HCT116 (cell line): ENCODE data around the gene PLCD3. TPM values are rescaled to one million over a fixed set of nuclear protein-coding genes. Genes with fewer than 3 reads are reported as not detected.

Experiments used
- ATAC-seq: fragments of 200-7000 bp; cut with Tn5 transposase; 2 replicates; pipeline ENCODE4 v1.9.1; 2020; ENCODE audit warnings: mild to moderate bottlenecking, moderate library complexity
- BruUV-seq: library from RNA; stranded (reverse); fragments of 400-500 nt; replicated peaks from 2 replicates; lab custom pipeline; 2021; lab: Mats Ljungman, UMichigan
- CTCF ChIA-PET: fragments of 300-600 bp; sonication (Branson Sonifier 250); formaldehyde crosslinking; loops from one replicate; lab custom pipeline; 2021; ENCODE audit warnings: antibody characterized with exemption; lab: Charles Lee
- POLR2A ChIA-PET: fragments of 300-600, 350-600 bp; sonication (Branson Sonifier 250); formaldehyde crosslinking; loops from one replicate; lab custom pipeline; 2021; ENCODE audit warnings: antibody characterized with exemption; lab: Charles Lee
- RAD21 ChIA-PET, 2 experiments: fragments of 300-600 bp; sonication (Branson Sonifier 250); formaldehyde crosslinking; loops; one replicate each; lab custom pipeline; 2023; ENCODE audit warnings: low total read pairs in 2 of 2; ENCODE audit not compliant: uncharacterized antibody in 2 of 2, unreplicated experiment in 2 of 2, low non-redundant PET in 1 of 2; lab: Charles Lee
- DNase-seq: peaks from one replicate; pipeline ENCODE4 v3.0.0-alpha.2; 2010; ENCODE audit warnings: low read depth, low spot score
- H2AFZ ChIP-seq: fragments of 200-600 bp; shearing (Covaris generic), sonication (generic); 2 replicates; pipeline ENCODE4 v1.6.1; 2017; ENCODE audit warnings: low read depth, mixed run types, mixed read lengths, antibody characterized with exemption, low read length; ENCODE audit not compliant: poor library complexity, severe bottlenecking
- H3K27ac ChIP-seq: 2 replicates; pipeline ENCODE4 v1.5.1; 2012; ENCODE audit warnings: low read depth, low read length
- H3K27me3 ChIP-seq: fragments of 200-600 bp; sonication (generic); 2 replicates; pipeline ENCODE4 v1.6.1; 2016; ENCODE audit warnings: mixed run types, low read length, mixed read lengths; ENCODE audit not compliant: insufficient read depth
- H3K36me3 ChIP-seq, 2 experiments: fragments of 200-500 bp in 1 of 2; fragments of 200-600 bp in 1 of 2; sonication (Bioruptor generic) in 1 of 2; sonication (generic) in 1 of 2; 2 replicates each; pipeline versions ENCODE4 v1.5.1 to v1.6.1; 2014 to 2016; ENCODE audit warnings: low read length in 2 of 2, inconsistent platforms in 1 of 2, mixed read lengths in 1 of 2, mixed run types in 1 of 2; ENCODE audit not compliant: insufficient read depth in 2 of 2, control insufficient read depth in 1 of 2
- H3K4me1 ChIP-seq, 2 experiments: fragments of 200-600 bp in 1 of 2; sonication (generic) in 1 of 2; 2 replicates each; pipeline versions ENCODE4 v1.5.1 to v1.6.1; 2012 to 2017; ENCODE audit warnings: low read length in 2 of 2, inconsistent platforms in 1 of 2, mild to moderate bottlenecking in 1 of 2, mixed read lengths in 1 of 2, mixed run types in 1 of 2, moderate library complexity in 1 of 2; ENCODE audit not compliant: insufficient read depth in 2 of 2, control insufficient read depth in 1 of 2
- H3K4me2 ChIP-seq: fragments of 200-600 bp; sonication (generic); 2 replicates; pipeline ENCODE4 v1.6.1; 2017; ENCODE audit warnings: mixed run types, low read length, mixed read lengths
- H3K4me3 ChIP-seq, 2 experiments: fragments of 200-600 bp in 1 of 2; sonication (generic) in 1 of 2; replicated peaks in 1 of 2; 2 replicates each; pipeline ENCODE4 v1.5.1; 2011 to 2016; ENCODE audit warnings: low read length in 2 of 2, control low read depth in 1 of 2, low read depth in 1 of 2, mild to moderate bottlenecking in 1 of 2, mixed read lengths in 1 of 2, mixed run types in 1 of 2
- H3K79me2 ChIP-seq: fragments of 200-600 bp; sonication (generic); 2 replicates; pipeline ENCODE4 v1.6.1; 2017; ENCODE audit warnings: mild to moderate bottlenecking, mixed run types, low read length, moderate library complexity, mixed read lengths; ENCODE audit not compliant: insufficient read depth
- H3K9ac ChIP-seq: fragments of 200-600 bp; sonication (generic); 2 replicates; pipeline ENCODE4 v1.6.1; 2016; ENCODE audit warnings: low read length, mixed read lengths
- H3K9me2 ChIP-seq: fragments of 200-600 bp; sonication (generic), shearing (Covaris generic); 2 replicates; pipeline ENCODE4 v1.6.1; 2017; ENCODE audit warnings: mixed run types, mild to moderate bottlenecking, moderate library complexity; ENCODE audit not compliant: insufficient read depth
- H3K9me3 ChIP-seq, 2 experiments: fragments of 200-500 bp in 1 of 2; fragments of 200-600 bp in 1 of 2; sonication (Bioruptor generic) in 1 of 2; sonication (generic) in 1 of 2; 2 replicates each; pipeline ENCODE4 v1.6.1; 2014 to 2017; ENCODE audit warnings: low read length in 2 of 2, mixed read lengths in 2 of 2, inconsistent platforms in 1 of 2, low read depth in 1 of 2, mild to moderate bottlenecking in 1 of 2, mixed run types in 1 of 2, moderate library complexity in 1 of 2; ENCODE audit not compliant: control insufficient read depth in 1 of 2, insufficient read depth in 1 of 2
- H4K20me1 ChIP-seq: fragments of 200-600 bp; sonication (generic), shearing (Covaris generic); 2 replicates; pipeline ENCODE4 v1.6.1; 2017; ENCODE audit warnings: mixed run types, mild to moderate bottlenecking, moderate library complexity; ENCODE audit not compliant: insufficient read depth
- CBX3 ChIP-seq: IDR thresholded peaks from 2 replicates; pipeline ENCODE4 v1.6.1; 2012; ENCODE audit warnings: low read depth
- EGR1 ChIP-seq: IDR thresholded peaks from 2 replicates; pipeline ENCODE4 v1.6.1; 2012; ENCODE audit warnings: low read depth
- ELF1 ChIP-seq: IDR thresholded peaks from 2 replicates; pipeline ENCODE4 v1.6.1; 2012; ENCODE audit warnings: low read depth, borderline replicate concordance
- MAX ChIP-seq: IDR thresholded peaks from 2 replicates; pipeline ENCODE4 v1.6.1; 2012
- POLR2AphosphoS5 ChIP-seq: IDR thresholded peaks from 2 replicates; pipeline ENCODE4 v1.6.1; 2011; ENCODE audit warnings: mild to moderate bottlenecking, low read depth, low read length, moderate library complexity
- RAD21 ChIP-seq: IDR thresholded peaks from 2 replicates; pipeline ENCODE4 v1.6.1; 2012; ENCODE audit warnings: low read depth, mild to moderate bottlenecking
- SIN3A ChIP-seq: IDR thresholded peaks from 2 replicates; pipeline ENCODE4 v1.6.1; 2012; ENCODE audit warnings: low read depth
- TCF7L2 ChIP-seq: IDR thresholded peaks from 2 replicates; pipeline ENCODE4 v1.7.0; 2011; ENCODE audit warnings: borderline replicate concordance, inconsistent platforms; ENCODE audit not compliant: insufficient read depth, insufficient read length; ENCODE audit errors: extremely low read depth
- YY1 ChIP-seq: IDR thresholded peaks from 2 replicates; pipeline ENCODE4 v1.6.1; 2011; ENCODE audit warnings: low read length, low read depth, moderate library complexity, mild to moderate bottlenecking; ENCODE audit not compliant: insufficient replicate concordance; ENCODE audit errors: extremely low read depth
- ZBTB33 ChIP-seq: IDR thresholded peaks from 2 replicates; pipeline ENCODE4 v1.6.1; 2011; ENCODE audit warnings: mild to moderate bottlenecking, low read length, moderate library complexity; ENCODE audit not compliant: insufficient replicate concordance; ENCODE audit errors: extremely low read depth
- ZFX ChIP-seq: fragments of 450-650 bp; IDR thresholded peaks from 2 replicates; pipeline ENCODE4 v1.6.1; 2017
- ZNF274 ChIP-seq: fragments of 200-500 bp; sonication (Bioruptor generic); IDR thresholded peaks from 2 replicates; pipeline ENCODE4 v1.6.1; 2014; ENCODE audit warnings: mild to moderate bottlenecking, low read depth, low read length, inconsistent platforms
- intact Hi-C: fragments of 100-400 bp; cut with micrococcal nuclease; formaldehyde crosslinking; loops from 2 replicates; pipeline ENCODE4 v1.10.0; 2022
- total RNA-seq: library from RNA; stranded (reverse); gene quantifications from one replicate; pipeline ENCODE4 v1.2.1, GENCODE V29; 2021; ENCODE audit not compliant: unreplicated experiment
- TF ChIP-seq, protein P1 (sequence below), 3 experiments: fragments of 200-600 bp in 1 of 3; sonication (generic) in 1 of 3; IDR thresholded peaks in 2 of 3; conservative IDR thresholded peaks in 1 of 3; 2 replicates each; pipeline ENCODE4 v1.5.1; 2012 to 2017; ENCODE audit warnings: low read depth in 2 of 3, low read length in 2 of 3, antibody characterized with exemption in 1 of 3, borderline replicate concordance in 1 of 3, control low read depth in 1 of 3, mild to moderate bottlenecking in 1 of 3, mixed read lengths in 1 of 3, mixed run types in 1 of 3, moderate library complexity in 1 of 3; ENCODE audit not compliant: insufficient read depth in 1 of 3
- TF ChIP-seq, protein P2 (sequence below): IDR thresholded peaks from 2 replicates; pipeline ENCODE4 v1.6.1; 2012; ENCODE audit warnings: low read depth

PLCD3 gene
- total RNA-seq, 1 experiment from 2014 or later = 197 TPM

GRCh38 chr17:45132572-45133463 lies 503 bp upstream of the PLCD3 start:
- H3K36me3 ChIP-seq = no peaks in the 10 kb centered on the region
- peaks cover 41 to 62% of the 10 kb centered on the region in 2 experiments for H3K4me1 ChIP-seq
- TF ChIP-seq TCF7L2 (peak; percentile 78), ZBTB33 (no peak), ELF1 (no peak), CBX3 (0 out of 2 replicates have a peak, but pooled peaks have one; percentile 31), YY1 (no peak), ZFX (peak; percentile 42; the same call in 1 of the 2 replicates), RAD21 (peak; percentile 95), SIN3A (no peak), MAX (peak; percentile 59; the same call in 1 of the 2 replicates), ZNF274 (no peak), POLR2AphosphoS5 (peak; percentile 70; the same call in 1 of the 2 replicates), EGR1 (no peak)
- TF ChIP-seq, protein P1, sequence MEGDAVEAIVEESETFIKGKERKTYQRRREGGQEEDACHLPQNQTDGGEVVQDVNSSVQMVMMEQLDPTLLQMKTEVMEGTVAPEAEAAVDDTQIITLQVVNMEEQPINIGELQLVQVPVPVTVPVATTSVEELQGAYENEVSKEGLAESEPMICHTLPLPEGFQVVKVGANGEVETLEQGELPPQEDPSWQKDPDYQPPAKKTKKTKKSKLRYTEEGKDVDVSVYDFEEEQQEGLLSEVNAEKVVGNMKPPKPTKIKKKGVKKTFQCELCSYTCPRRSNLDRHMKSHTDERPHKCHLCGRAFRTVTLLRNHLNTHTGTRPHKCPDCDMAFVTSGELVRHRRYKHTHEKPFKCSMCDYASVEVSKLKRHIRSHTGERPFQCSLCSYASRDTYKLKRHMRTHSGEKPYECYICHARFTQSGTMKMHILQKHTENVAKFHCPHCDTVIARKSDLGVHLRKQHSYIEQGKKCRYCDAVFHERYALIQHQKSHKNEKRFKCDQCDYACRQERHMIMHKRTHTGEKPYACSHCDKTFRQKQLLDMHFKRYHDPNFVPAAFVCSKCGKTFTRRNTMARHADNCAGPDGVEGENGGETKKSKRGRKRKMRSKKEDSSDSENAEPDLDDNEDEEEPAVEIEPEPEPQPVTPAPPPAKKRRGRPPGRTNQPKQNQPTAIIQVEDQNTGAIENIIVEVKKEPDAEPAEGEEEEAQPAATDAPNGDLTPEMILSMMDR (IDR thresholded peaks at IDR 0.05 in 2 of 3, conservative IDR thresholded peaks at IDR 0.05 in 1 of 3; ENCODE audit: borderline replicate concordance in 1 of 3, insufficient read depth in 1 of 3, low read depth in 2 of 3, low read length in 2 of 3) = peak; percentile 73 to 90 (median 80)
- TF ChIP-seq, protein P2, sequence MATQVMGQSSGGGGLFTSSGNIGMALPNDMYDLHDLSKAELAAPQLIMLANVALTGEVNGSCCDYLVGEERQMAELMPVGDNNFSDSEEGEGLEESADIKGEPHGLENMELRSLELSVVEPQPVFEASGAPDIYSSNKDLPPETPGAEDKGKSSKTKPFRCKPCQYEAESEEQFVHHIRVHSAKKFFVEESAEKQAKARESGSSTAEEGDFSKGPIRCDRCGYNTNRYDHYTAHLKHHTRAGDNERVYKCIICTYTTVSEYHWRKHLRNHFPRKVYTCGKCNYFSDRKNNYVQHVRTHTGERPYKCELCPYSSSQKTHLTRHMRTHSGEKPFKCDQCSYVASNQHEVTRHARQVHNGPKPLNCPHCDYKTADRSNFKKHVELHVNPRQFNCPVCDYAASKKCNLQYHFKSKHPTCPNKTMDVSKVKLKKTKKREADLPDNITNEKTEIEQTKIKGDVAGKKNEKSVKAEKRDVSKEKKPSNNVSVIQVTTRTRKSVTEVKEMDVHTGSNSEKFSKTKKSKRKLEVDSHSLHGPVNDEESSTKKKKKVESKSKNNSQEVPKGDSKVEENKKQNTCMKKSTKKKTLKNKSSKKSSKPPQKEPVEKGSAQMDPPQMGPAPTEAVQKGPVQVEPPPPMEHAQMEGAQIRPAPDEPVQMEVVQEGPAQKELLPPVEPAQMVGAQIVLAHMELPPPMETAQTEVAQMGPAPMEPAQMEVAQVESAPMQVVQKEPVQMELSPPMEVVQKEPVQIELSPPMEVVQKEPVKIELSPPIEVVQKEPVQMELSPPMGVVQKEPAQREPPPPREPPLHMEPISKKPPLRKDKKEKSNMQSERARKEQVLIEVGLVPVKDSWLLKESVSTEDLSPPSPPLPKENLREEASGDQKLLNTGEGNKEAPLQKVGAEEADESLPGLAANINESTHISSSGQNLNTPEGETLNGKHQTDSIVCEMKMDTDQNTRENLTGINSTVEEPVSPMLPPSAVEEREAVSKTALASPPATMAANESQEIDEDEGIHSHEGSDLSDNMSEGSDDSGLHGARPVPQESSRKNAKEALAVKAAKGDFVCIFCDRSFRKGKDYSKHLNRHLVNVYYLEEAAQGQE = no peak
- TF ChIP-seq, all 23 proteins: peak for 7
- POLR2A ChIA-PET = interaction anchor here (1.1 kb wide), 1 partner anchor 16 kb away, joined by 5 read pairs; the partner anchor contains the start of gene HEXIM1
- DNase-seq (peak; percentile 67), ATAC-seq (peak; percentile 62)
- Histone ChIP-seq H3K4me3 (peak overlapping the region; percentile 84 to 86), H3K27me3 (no peaks in the 10 kb centered on the region), H3K9me2 (no peaks in the 10 kb centered on the region), H3K9ac (peak overlapping the region; percentile 82), H4K20me1 (no peaks in the 10 kb centered on the region), H2AFZ (peak overlapping the region; percentile 84), H3K79me2 (peaks cover 36% of the 10 kb centered on the region), H3K4me2 (peak overlapping the region; percentile 100), H3K9me3 (no peaks in the 10 kb centered on the region), H3K27ac (peak overlapping the region; percentile 95)
- intact Hi-C loops = loop anchor here (1.0 to 10.0 kb wide), 6 partner anchors 24 to 358 kb away; partner anchors contain the start of gene NMT1
- RAD21 ChIA-PET = interaction anchor here (0.6 to 1.2 kb wide), 5 partner anchors 65 to 1842 kb away, joined by 3 to 8 read pairs (median 5); no protein-coding TSS in a partner anchor
- TSS peak; percentile 51 for BruUV-seq
- CTCF ChIA-PET = interaction anchor here (0.7 to 1.7 kb wide), 4 partner anchors 24 to 213 kb away, joined by 3 to 4 read pairs (median 4); no protein-coding TSS in a partner anchor
